Activated gamma-delta T cell treated with anti-CD3 and anti-CD28 coated beads, Interleukin-2, amount 50 U/mL, for 16 hours (primary cell): ENCODE results near the gene GOLGA8S.
"Not testable (repeated sequence)": the region's sequence is repeated elsewhere in the genome, so short reads cannot be mapped to it uniquely, and the experiment has no call there.

ENCODE experiments used
- DNase-seq: peaks from one replicate; pipeline ENCODE4 v3.0.0-alpha.2; 2020; ENCODE audit warnings: low read depth

GOLGA8S gene

GRCh38 chr15:23354448-23354847 is at the start of gene GOLGA8S:
TSS of gene GOLGA8S (plus strand) at chr15:23354748. CDS start at chr15:23354810, 62 bp downstream.
- DNase-seq, result not testable (repeated sequence)

- not testable (repeated sequence) for DNase-seq
Measured at GRCh38 chr15:23304805-23305204, 49.7 kb upstream of the GOLGA8S start.

GRCh38 chr15:23305921-23306320 is 48.6 kb upstream of the GOLGA8S start:
- DNase-seq, result not testable (repeated sequence)

GRCh38 chr15:23311233-23311632 is 43.3 kb upstream of the GOLGA8S start:
- DNase-seq, result not testable (repeated sequence)

- not testable (repeated sequence) for DNase-seq
Measured at GRCh38 chr15:23334096-23334495, 20.5 kb upstream of the GOLGA8S start, which contains the start of gene GOLGA6L26. TSS of gene GOLGA6L26 (minus strand) at chr15:23334196. CDS start at chr15:23334135, 61 bp downstream.

- not testable (repeated sequence) for DNase-seq
Measured at GRCh38 chr15:23362622-23363021, 8.1 kb downstream of the GOLGA8S start.

- DNase-seq, result not testable (repeated sequence)
Measured at GRCh38 chr15:23364261-23364660, 9.7 kb downstream of the GOLGA8S start.

- no peak for DNase-seq
Measured at GRCh38 chr15:23370578-23370977, 16.0 kb downstream of the GOLGA8S start.

- not testable (repeated sequence) for DNase-seq
Measured at GRCh38 chr15:23371134-23371533, 16.6 kb downstream of the GOLGA8S start.

- not testable (repeated sequence) for DNase-seq
Measured at GRCh38 chr15:23371868-23372267, 17.3 kb downstream of the GOLGA8S start.

GRCh38 chr15:23372284-23372683 is 17.7 kb downstream of the GOLGA8S start:
- no peak for DNase-seq

GRCh38 chr15:23372891-23373600 is 18.5 kb downstream of the GOLGA8S start:
- DNase-seq, result not testable (repeated sequence)

- not testable (repeated sequence) for DNase-seq
Measured at GRCh38 chr15:23374226-23374625, 19.7 kb downstream of the GOLGA8S start.

- not testable (repeated sequence) for DNase-seq
Measured at GRCh38 chr15:23378946-23379345, 24.4 kb downstream of the GOLGA8S start.

- DNase-seq, result not testable (repeated sequence)
Measured at GRCh38 chr15:23380700-23381099, 26.2 kb downstream of the GOLGA8S start.

GRCh38 chr15:23381192-23381591 is 26.6 kb downstream of the GOLGA8S start:
- not testable (repeated sequence) for DNase-seq

- DNase-seq, result no peak
Measured at GRCh38 chr15:23384371-23384770, 29.8 kb downstream of the GOLGA8S start.

- DNase-seq, result no peak
Measured at GRCh38 chr15:23385886-23386430, 31.4 kb downstream of the GOLGA8S start.

- no peak for DNase-seq
Measured at GRCh38 chr15:23387621-23388190, 33.2 kb downstream of the GOLGA8S start.

GRCh38 chr15:23395030-23395692 is 40.6 kb downstream of the GOLGA8S start:
- DNase-seq, result no peak

GRCh38 chr15:23395832-23396231 is 41.3 kb downstream of the GOLGA8S start:
- DNase-seq, result no peak

GRCh38 chr15:23397779-23398178 is 43.2 kb downstream of the GOLGA8S start:
- DNase-seq, result no peak

GRCh38 chr15:23398357-23398756 is 43.8 kb downstream of the GOLGA8S start:
- DNase-seq, result not testable (repeated sequence)
